ENCODE data around the gene ZNF688. TPM values are rescaled to one million over a fixed set of nuclear protein-coding genes. Genes with fewer than 3 reads are reported as not detected.
"Not testable (repeated sequence)": the region's sequence is repeated elsewhere in the genome, so short reads cannot be mapped to it uniquely, and the experiment has no call there.

ZNF688 gene
- total RNA-seq, 4 donors from 2014 or later = 5.4 to 15.3 (median 10.2) TPM

DNA sequence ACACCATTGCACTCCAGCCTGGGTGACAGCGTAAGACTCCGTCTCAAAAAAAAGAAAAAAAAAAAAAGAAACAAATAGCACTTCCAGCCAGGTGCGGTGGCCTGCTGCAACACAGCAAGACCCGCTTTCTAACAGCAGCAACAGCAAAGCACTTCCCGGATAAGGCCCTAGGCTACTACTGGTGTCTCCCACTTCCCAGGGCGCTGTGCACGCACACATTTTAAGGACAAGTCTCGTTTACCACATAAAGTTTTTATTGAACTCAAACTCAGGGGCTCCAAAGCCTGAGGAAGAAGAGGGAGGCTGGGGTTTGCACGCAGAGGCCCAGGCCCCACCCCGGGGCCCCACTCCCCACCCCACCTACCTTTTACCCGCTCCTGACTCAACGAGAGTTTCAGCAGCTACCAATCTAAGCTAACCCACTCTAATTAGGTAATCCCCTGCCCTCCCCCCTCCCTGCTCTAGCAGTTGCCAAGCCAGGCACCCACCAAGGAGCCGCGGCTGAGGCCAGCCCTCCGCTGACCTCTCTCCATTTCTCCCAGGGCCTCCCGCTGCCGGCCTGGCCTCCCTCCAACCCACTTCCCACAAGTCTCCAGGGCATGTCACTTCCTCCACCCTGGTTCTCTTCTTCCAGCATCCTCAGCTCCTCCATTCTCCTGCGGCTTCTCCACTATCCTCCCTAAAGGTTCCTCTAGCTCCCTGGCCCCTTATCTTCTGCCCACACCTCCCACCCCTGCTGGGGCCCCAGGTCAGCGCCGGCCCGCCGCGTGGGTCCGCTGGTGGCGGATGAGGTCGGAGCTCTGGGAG lies 47.5 kb downstream of the ZNF688 start:
- Histone ChIP-seq H3K4me1 (peaks cover 11 to 43% (median 16%) of the 10 kb centered on the region in 3 donors), H3K9me3 (no peaks in the 10 kb centered on the region), H3K27me3 (no peaks in the 10 kb centered on the region), H3K36me3 (peaks cover 0 to 16% (median 0%) of the 10 kb centered on the region in 3 donors), H3K27ac (no peak overlapping the region), H3K4me3 (no peak overlapping the region)
- 61 to 78% methylated on average over 16 to 18 of the region's 26 CpGs for WGBS, 2 donors
- DNase-seq = no peak
- TF ChIP-seq POLR2A (IDR thresholded peaks at IDR 0.05) = no peak
- TF ChIP-seq, protein P1, sequence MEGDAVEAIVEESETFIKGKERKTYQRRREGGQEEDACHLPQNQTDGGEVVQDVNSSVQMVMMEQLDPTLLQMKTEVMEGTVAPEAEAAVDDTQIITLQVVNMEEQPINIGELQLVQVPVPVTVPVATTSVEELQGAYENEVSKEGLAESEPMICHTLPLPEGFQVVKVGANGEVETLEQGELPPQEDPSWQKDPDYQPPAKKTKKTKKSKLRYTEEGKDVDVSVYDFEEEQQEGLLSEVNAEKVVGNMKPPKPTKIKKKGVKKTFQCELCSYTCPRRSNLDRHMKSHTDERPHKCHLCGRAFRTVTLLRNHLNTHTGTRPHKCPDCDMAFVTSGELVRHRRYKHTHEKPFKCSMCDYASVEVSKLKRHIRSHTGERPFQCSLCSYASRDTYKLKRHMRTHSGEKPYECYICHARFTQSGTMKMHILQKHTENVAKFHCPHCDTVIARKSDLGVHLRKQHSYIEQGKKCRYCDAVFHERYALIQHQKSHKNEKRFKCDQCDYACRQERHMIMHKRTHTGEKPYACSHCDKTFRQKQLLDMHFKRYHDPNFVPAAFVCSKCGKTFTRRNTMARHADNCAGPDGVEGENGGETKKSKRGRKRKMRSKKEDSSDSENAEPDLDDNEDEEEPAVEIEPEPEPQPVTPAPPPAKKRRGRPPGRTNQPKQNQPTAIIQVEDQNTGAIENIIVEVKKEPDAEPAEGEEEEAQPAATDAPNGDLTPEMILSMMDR (IDR thresholded peaks at IDR 0.05) = no peak
- intact Hi-C loops (cut with DNase I) = no loop called here

DNA sequence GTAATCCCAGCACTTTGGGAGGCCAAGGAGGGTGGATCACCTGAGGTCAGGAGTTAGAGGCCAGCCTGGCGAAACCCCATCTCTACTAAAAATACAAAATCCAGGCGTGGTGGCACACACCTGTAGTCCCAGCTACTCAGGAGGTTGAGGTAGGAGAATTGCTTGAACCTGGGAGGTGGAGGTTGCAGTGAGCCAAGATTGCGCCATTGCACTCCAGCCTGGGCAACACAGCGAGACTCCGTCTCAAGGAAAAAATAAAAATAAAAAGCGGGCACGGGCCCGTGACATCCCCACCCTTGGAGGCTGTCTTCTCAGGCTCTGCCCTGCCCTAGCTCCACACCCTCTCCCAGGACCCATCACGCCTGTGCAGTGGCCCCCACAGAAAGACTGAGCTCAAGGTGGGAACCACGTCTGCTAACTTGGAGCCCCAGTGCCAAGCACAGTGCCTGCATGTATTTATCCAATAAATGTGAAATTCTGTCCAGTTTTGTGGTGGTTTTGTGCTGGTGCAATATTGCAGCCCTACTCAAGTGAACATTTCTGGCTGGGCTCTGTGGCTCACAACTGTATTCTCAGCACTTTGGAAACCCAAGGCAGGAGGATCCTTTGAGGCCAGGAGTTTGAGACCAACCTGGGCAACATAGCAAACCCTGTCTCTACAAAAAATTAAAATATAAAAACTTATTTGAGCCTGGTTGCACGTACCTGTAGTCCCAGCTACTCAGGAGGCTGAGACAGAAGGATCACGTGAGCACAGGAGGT lies 48.6 kb downstream of the ZNF688 start:
- H3K27ac ChIP-seq; DNase-seq; intact Hi-C loops (cut with DNase I); H3K27me3 ChIP-seq; H3K4me3 ChIP-seq; H3K9me3 ChIP-seq: not testable (repeated sequence)
- Histone ChIP-seq H3K36me3 (peaks cover 0 to 16% (median 0%) of the 10 kb centered on the region in 3 donors), H3K4me1 (peaks cover 5 to 32% (median 5%) of the 10 kb centered on the region in 3 donors)
- 77 to 82% methylated on average over 6 of the region's 12 CpGs for WGBS, 2 donors

DNA sequence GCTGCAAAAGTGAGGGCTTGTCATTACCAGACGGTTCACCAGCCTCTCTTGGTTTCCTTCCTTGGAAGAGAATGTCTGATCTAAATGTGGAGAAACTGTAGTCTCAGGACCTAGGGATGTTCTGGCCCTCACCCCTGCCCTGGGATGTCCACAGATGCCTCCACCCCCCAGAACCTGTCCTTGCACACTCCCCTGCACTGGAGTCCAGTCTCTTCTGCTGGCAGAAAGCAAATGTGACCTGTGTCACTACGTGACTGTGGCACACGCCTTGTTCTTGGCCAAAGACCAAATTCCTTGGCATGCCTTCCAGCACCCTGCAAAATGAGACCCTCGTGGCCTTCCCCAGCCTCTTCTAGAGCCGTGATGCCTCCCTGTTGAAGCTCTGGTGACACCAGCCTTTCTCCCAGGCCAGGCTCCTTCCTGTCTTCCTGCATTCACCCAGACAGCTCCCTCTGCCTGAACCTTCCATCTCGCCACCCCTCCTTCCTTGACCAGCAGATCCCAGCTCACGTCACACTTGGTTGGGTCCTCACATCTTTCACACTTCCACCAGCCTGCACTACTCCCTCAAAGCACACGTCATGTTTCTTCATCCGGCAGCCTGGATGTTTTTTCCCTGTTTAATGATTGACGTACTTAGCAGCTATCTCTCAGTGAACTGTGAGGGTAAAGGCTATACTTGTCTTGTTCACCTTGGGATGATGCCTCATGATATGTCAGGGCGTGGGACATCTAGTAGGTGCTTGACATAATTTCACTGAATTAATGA lies 49.5 kb downstream of the ZNF688 start:
- Histone ChIP-seq H3K4me1 (peaks cover 0 to 26% (median 0%) of the 10 kb centered on the region in 3 donors), H3K27me3 (no peaks in the 10 kb centered on the region), H3K4me3 (no peak overlapping the region), H3K9me3 (no peaks in the 10 kb centered on the region), H3K27ac (no peak overlapping the region), H3K36me3 (peaks cover 0 to 16% (median 0%) of the 10 kb centered on the region in 3 donors)
- TF ChIP-seq, protein P1 (IDR thresholded peaks at IDR 0.05) = no peak
- TF ChIP-seq POLR2A (IDR thresholded peaks at IDR 0.05) = no peak
- WGBS, 2 donors = 46 to 58% methylated on average over 10 of the region's 11 CpGs
- intact Hi-C loops (cut with DNase I) = no loop called here
- no peak for DNase-seq

DNA sequence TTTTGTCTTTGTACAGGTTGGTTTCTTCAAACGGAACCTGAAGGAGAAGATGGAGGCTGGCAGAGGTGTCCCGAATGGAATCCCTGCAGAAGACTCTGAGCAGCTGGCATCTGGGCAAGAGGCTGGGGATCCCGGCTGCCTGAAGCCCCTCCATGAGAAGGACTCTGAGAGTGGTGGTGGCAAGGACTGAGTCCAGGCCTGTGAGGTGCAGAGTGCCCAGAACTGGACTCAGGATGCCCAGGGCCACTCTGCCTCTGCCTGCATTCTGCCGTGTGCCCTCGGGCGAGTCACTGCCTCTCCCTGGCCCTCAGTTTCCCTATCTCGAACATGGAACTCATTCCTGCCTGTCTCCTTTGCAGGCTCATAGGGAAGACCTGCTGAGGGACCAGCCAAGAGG lies 50.0 kb downstream of the ZNF688 start:
- H3K27me3 ChIP-seq = no peaks in the 10 kb centered on the region
- peaks cover 0 to 16% (median 0%) of the 10 kb centered on the region in 3 donors for H3K36me3 ChIP-seq
- 82 to 93% methylated on average over 3 to 5 of the region's 7 CpGs for WGBS, 2 donors
- H3K4me1 ChIP-seq = peaks cover 0 to 26% (median 0%) of the 10 kb centered on the region in 3 donors
- no peak overlapping the region for H3K27ac ChIP-seq
- H3K4me3 ChIP-seq = no peak overlapping the region
- H3K9me3 ChIP-seq = no peaks in the 10 kb centered on the region
- intact Hi-C loops (cut with DNase I) = no loop called here
- no peak for TF ChIP-seq POLR2A (IDR thresholded peaks at IDR 0.05)
- TF ChIP-seq, protein P1 (IDR thresholded peaks at IDR 0.05) = no peak
- no peak for DNase-seq

Small RNA genes lying within 50 kb of the gene (small RNA-seq; reads per million reads assigned to genes)
- gene AC093249.4 = 0 reads per million in 4 donors

Other genes starting within 250 kb of the ZNF688 start
- gene CD2BP2, start 216.4 kb downstream of the ZNF688 start, total RNA-seq = 10 to 100 TPM; 21.9 to 38.0 (median 28.5) TPM
- gene TBC1D10B, start 201.2 kb downstream of the ZNF688 start, total RNA-seq = 10 to 100 TPM; 21.9 to 33.9 (median 26.1) TPM
- not detected for gene MYL11, start 196.9 kb downstream of the ZNF688 start, total RNA-seq
- 1 to 10 TPM; 1.2 to 7.1 (median 2.7) TPM for gene SEPTIN1, start 189.2 kb downstream of the ZNF688 start, total RNA-seq
- 1 to 10 TPM; 2.8 to 5.9 (median 4.5) TPM for gene ZNF48, start 176.3 kb downstream of the ZNF688 start, total RNA-seq
- gene ZNF771, start 164.1 kb downstream of the ZNF688 start, total RNA-seq = 10 to 100 TPM in 1 of 4 donors, 1 to 10 TPM in 3; 3.7 to 15.1 (median 7.0) TPM
- 10 to 100 TPM in 3 of 4 donors, 1 to 10 TPM in 1; 7.4 to 28.6 (median 22.7) TPM for gene DCTPP1, start 141.7 kb downstream of the ZNF688 start, total RNA-seq
- gene SEPHS2, start 125.8 kb downstream of the ZNF688 start, total RNA-seq = 10 to 100 TPM; 17.7 to 23.5 (median 19.7) TPM
- 1 to 10 TPM; 1.3 to 4.4 (median 2.4) TPM for gene ITGAL, start 99.0 kb downstream of the ZNF688 start, total RNA-seq
- 10 to 100 TPM; 13.6 to 24.5 (median 20.6) TPM for gene ZNF768, start 45.1 kb downstream of the ZNF688 start, total RNA-seq
- 10 to 100 TPM in 1 of 4 donors, 1 to 10 TPM in 3; 7.2 to 12.4 (median 8.3) TPM for gene ZNF747, start 36.9 kb downstream of the ZNF688 start, total RNA-seq
- gene ZNF764, start 13.3 kb downstream of the ZNF688 start, total RNA-seq = 1 to 10 TPM; 4.7 to 8.3 (median 7.2) TPM
- 10 to 100 TPM in 1 of 4 donors, 1 to 10 TPM in 3; 2.7 to 10.9 (median 5.6) TPM for gene ZNF785, start 14.0 kb upstream of the ZNF688 start, total RNA-seq
- gene ZNF689, start 38.7 kb upstream of the ZNF688 start, total RNA-seq = 1 to 10 TPM; 2.0 to 6.7 (median 3.8) TPM
- gene PRR14, start 79.2 kb upstream of the ZNF688 start, total RNA-seq = 10 to 100 TPM; 16.6 to 21.8 (median 20.3) TPM
- gene FBRS, start 86.7 kb upstream of the ZNF688 start, total RNA-seq = 10 to 100 TPM; 22.3 to 80.2 (median 45.3) TPM
- 10 to 100 TPM; 10.7 to 39.6 (median 26.1) TPM for gene SRCAP, start 127.5 kb upstream of the ZNF688 start, total RNA-seq
- 10 to 100 TPM; 18.6 to 27.8 (median 21.7) TPM for gene PHKG2, start 176.7 kb upstream of the ZNF688 start, total RNA-seq
- 1 to 10 TPM in 3 of 4 donors, not detected in 1; 1.3 to 5.0 (median 3.4) TPM for gene CFAP119, start 190.3 kb upstream of the ZNF688 start, total RNA-seq
- 10 to 100 TPM; 53.8 to 81.1 (median 73.4) TPM for gene RNF40, start 190.6 kb upstream of the ZNF688 start, total RNA-seq
- 10 to 100 TPM in 1 of 4 donors, 1 to 10 TPM in 3; 5.0 to 11.4 (median 6.2) TPM for gene ZNF629, start 215.5 kb upstream of the ZNF688 start, total RNA-seq